Skeletal muscle tissue (tissue), 4 donors: ENCODE data around the gene NABP2. TPM values are rescaled to one million over a fixed set of nuclear protein-coding genes. Genes with fewer than 3 reads are reported as not detected.

Experiments used
- H3K27ac ChIP-seq: one replicate; pipeline ENCODE4 v1.7.0; 2013; ENCODE audit warnings: mild to moderate bottlenecking, low read depth, low read length, inconsistent platforms
- H3K27me3 ChIP-seq, 3 donors: one replicate each; pipeline ENCODE4 v1.7.0; 2013; ENCODE audit warnings: low read length in 3 of 3; ENCODE audit not compliant: control insufficient read depth in 3 of 3, insufficient read depth in 3 of 3
- H3K36me3 ChIP-seq, 3 donors: one replicate each; pipeline ENCODE4 v1.7.0; 2013; ENCODE audit warnings: low read length in 3 of 3; ENCODE audit not compliant: control insufficient read depth in 3 of 3, insufficient read depth in 3 of 3
- H3K4me1 ChIP-seq, 3 donors: one replicate each; pipeline ENCODE4 v1.7.0; 2013; ENCODE audit warnings: low read length in 3 of 3, mild to moderate bottlenecking in 3 of 3; ENCODE audit not compliant: control insufficient read depth in 3 of 3, insufficient read depth in 3 of 3
- H3K4me3 ChIP-seq, 3 donors: one replicate each; pipeline ENCODE4 v1.7.0; 2013; ENCODE audit warnings: low read length in 3 of 3
- H3K9ac ChIP-seq, 3 donors: one replicate each; pipeline ENCODE4 v1.7.0; 2013; ENCODE audit warnings: low read length in 3 of 3, mild to moderate bottlenecking in 3 of 3, moderate library complexity in 2 of 3, low read depth in 1 of 3
- H3K9me3 ChIP-seq, 3 donors: one replicate each; pipeline ENCODE4 v1.7.0; 2013; ENCODE audit warnings: low read length in 3 of 3; ENCODE audit not compliant: control insufficient read depth in 3 of 3
- total RNA-seq: library from RNA; depleted of rRNA; stranded (reverse); fragments of >200 nt; gene quantifications from one replicate; pipeline ENCODE4 v1.2.3, GENCODE V29; 2014
- donor health status: Osteomylitis.

NABP2 gene
- total RNA-seq, 1 donor from 2014 or later = 14.1 TPM

DNA sequence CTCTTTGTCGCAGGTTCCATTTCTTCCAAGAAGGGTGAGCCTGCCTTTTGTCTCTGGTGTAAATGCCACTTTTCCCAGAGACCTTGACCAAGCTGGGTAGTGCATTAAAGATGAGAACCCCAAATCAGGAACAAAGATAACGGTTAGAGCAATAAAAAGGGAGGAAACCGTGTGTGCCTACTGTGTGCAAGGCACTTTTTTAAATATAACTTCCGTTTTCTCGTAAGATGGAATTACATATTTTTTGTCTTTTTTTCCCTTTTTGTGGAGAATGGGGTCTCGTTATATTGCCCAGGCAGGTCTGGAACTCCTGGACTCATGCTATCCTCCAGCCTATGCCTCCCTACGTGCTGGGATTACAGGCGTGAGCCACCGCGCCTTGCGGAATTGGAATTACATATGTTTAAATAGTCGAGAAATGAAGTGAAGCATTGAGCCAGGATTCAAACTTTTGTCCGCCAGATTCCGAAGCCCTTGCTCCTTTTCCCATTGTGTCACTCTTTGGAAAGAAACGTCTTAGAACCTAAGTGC, 506 bp upstream of the NABP2 start:
- H3K27ac ChIP-seq = peak overlapping the region; percentile 99
- H3K4me3 ChIP-seq = peak overlapping the region; percentile 57 to 71 (median 70)
- peaks cover 28 to 52% (median 34%) of the 10 kb centered on the region in 3 donors for H3K4me1 ChIP-seq

DNA sequence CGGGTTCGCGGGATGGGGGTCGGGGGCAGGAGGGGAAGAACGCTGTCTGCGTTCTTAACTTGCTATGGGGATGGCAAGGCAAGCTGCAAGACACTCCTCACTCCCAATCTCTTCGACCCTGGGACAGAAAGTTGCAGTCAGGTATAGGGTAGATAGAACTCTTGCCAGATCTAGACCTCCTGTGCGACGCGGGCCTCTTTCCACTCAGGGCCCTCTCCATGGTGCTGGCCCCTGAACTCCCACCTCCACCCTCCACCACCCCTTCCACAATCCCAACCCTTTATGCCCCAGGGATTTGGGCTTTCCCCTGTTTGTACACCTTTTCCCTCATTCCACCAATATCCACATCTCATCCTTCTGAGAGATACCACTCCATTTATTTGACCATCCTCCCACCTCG, 812 bp downstream of the NABP2 start:
- Histone ChIP-seq H3K4me3 (peak overlapping the region in 2 of 3 donors; percentile 80 to 84), H3K36me3 (peaks cover 8 to 10% (median 10%) of the 10 kb centered on the region in 3 donors), H3K9ac (peak overlapping the region; percentile 76 to 90 (median 84)), H3K27me3 (no peaks in the 10 kb centered on the region), H3K9me3 (no peaks in the 10 kb centered on the region), H3K27ac (peak overlapping the region; percentile 99), H3K4me1 (peaks cover 28 to 51% (median 34%) of the 10 kb centered on the region in 3 donors)

More for the DNA sequence above, 506 bp upstream of the NABP2 start:
- Histone ChIP-seq H3K27me3 (no peaks in the 10 kb centered on the region), H3K9me3 (no peaks in the 10 kb centered on the region), H3K9ac (peak overlapping the region; percentile 18 to 74 (median 66)), H3K36me3 (peaks cover 5 to 8% (median 5%) of the 10 kb centered on the region in 3 donors)

DNA sequence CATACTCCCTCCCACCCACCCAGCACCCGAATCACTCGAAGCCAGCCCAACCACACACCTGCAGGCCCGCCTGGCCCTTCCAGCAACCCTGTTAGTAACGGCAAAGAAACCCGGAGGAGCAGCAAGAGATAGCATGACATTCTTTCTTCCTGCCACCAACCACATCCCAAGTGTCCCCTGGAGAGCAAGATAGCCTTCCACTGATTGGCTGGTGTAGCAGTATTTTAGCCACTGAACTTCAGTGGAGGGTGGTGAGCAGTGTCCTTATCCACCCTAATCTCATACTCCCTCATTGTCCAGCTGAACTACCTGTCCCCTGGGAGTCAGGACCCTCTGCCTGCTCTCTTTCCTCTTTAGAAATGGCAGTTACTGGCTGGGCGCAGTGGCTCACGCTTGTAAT, 4.9 kb downstream of the NABP2 start:
- Histone ChIP-seq H3K9ac (no peak overlapping the region), H3K9me3 (no peaks in the 10 kb centered on the region), H3K4me1 (peaks cover 4 to 13% (median 10%) of the 10 kb centered on the region in 3 donors), H3K27ac (no peak overlapping the region), H3K36me3 (peaks cover 8 to 10% (median 10%) of the 10 kb centered on the region in 3 donors), H3K27me3 (no peaks in the 10 kb centered on the region), H3K4me3 (no peak overlapping the region)

DNA sequence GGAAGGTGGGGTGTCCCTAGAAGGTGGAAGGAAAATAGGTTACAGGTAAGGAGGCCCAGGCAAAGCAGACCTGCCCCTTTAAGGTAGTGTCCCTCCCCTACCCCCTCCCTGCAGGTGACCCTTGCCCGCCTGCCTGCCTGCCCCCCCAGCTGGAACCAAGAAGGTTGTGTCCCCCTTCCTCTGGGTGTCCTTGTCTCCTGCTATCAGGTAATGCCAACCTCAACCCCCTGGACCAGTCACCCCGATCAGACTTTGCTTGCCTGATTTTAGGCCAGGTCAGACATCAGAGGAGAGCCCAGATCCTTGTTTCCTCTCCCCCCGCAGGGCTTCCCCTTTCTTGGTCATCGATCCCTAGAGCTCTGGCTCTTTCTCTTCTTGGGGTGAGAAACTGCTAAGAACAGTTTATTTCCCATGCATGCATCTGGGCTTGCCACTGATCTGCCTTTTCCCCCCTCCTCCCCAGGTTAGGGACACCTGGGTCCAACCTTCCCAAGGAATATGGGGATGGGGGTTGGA, 5.8 kb downstream of the NABP2 start, which contains the start of gene SLC39A5:
Gene SLC39A5 (plus strand): TSS at position 136 of the 516 bp plus-strand sequence. CDS start 1,224 bp downstream, outside the sequence.
- peaks cover 2 to 7% (median 5%) of the 10 kb centered on the region in 3 donors for H3K4me1 ChIP-seq
- no peak within 1 kb of the TSS for H3K27ac ChIP-seq
- no peak within 1 kb of the TSS for H3K4me3 ChIP-seq
- H3K27me3 ChIP-seq = no peaks in the 10 kb centered on the region
- peaks cover 8 to 10% (median 10%) of the 10 kb centered on the region in 3 donors for H3K36me3 ChIP-seq
- no peak within 1 kb of the TSS for H3K9ac ChIP-seq
- no peaks in the 10 kb centered on the region for H3K9me3 ChIP-seq

DNA sequence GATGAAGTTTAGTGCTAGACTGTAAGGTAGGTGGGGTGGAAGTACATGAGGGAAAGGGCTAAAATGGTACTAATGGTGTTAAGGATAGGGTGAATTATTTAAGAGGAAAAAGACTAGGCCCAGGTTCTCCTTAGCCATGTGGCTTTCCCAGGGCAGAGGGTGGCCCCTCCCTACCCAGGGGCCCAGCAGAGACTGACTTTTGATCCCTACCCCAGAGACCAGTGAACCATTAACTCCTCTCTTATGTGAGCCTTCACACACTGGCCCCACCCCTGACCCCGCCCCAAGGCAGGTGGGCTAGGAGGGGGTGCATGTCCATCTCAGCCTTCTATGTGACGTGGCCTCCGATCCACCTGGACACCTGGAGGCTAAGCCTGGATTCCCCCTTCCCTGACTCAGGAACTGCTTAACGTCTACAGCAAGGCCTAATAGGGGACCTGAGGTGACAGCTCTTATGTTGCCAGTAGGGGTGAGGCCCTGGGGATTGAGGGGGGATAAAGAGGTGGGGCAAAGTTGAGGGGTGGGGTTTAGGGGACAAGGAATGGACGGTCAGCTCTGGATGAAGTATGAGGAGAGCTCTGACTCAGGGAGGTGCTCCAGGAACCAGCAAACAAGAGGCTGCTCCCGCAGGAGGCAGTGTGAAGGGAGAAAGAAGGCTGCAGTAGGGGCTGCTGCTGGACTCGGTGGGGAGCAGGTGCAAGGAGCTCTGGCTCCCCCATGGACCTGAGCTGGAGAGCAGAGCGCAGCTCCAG, 6.5 kb downstream of the NABP2 start:
- H3K27me3 ChIP-seq = no peaks in the 10 kb centered on the region
- no peaks in the 10 kb centered on the region for H3K9me3 ChIP-seq
- peaks cover 8 to 10% (median 10%) of the 10 kb centered on the region in 3 donors for H3K36me3 ChIP-seq
- no peak overlapping the region for H3K4me3 ChIP-seq
- H3K9ac ChIP-seq = no peak overlapping the region
- H3K27ac ChIP-seq = no peak overlapping the region
- H3K4me1 ChIP-seq = peaks cover 0 to under 1% (median 0%) of the 10 kb centered on the region in 3 donors

DNA sequence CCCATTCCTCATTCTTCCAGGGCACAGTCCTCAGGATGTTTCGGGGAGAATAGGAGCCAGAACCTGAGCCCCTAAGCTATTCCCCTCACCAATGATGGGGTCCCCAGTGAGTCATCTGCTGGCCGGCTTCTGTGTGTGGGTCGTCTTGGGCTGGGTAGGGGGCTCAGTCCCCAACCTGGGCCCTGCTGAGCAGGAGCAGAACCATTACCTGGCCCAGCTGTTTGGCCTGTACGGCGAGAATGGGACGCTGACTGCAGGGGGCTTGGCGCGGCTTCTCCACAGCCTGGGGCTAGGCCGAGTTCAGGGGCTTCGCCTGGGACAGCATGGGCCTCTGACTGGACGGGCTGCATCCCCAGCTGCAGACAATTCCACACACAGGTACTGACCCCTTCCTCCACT, 7.0 kb downstream of the NABP2 start:
- Histone ChIP-seq H3K36me3 (peaks cover 3 to 10% (median 10%) of the 10 kb centered on the region in 3 donors), H3K4me1 (no peaks in the 10 kb centered on the region), H3K27me3 (no peaks in the 10 kb centered on the region), H3K9ac (peak overlapping the region in 1 of 3 donors; percentile 25), H3K27ac (no peak overlapping the region), H3K4me3 (no peak overlapping the region), H3K9me3 (no peaks in the 10 kb centered on the region)

DNA sequence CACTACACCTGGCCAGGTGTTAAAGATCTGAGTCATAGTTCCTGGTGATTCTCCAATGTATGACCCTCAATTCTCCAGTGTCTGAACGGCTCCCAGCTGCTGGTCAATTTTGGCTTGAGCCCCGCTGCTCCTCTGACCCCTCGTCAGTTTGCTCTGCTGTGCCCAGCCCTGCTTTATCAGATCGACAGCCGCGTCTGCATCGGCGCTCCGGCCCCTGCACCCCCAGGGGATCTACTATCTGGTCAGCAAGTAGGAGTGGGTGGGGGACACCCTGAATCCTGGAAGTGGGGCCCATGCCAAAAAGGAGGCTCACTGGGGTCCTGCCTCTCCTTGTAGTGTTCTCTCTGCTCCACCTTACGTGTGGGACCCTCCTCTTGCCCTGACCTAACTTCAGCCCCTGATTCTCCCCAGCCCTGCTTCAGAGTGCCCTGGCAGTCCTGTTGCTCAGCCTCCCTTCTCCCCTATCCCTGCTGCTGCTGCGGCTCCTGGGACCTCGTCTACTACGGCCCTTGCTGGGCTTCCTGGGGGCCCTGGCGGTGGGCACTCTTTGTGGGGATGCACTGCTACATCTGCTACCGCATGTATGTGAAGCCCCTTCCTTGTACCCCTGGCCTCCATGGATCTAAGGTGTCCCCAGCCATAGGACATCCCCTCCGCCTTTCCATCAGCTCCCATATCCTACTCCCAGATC, 10.7 kb downstream of the NABP2 start:
- Histone ChIP-seq H3K4me3 (no peak overlapping the region), H3K4me1 (no peaks in the 10 kb centered on the region), H3K9me3 (no peaks in the 10 kb centered on the region), H3K9ac (no peak overlapping the region), H3K27me3 (no peaks in the 10 kb centered on the region), H3K36me3 (peaks cover 9 to 11% (median 10%) of the 10 kb centered on the region in 3 donors), H3K27ac (no peak overlapping the region)

DNA sequence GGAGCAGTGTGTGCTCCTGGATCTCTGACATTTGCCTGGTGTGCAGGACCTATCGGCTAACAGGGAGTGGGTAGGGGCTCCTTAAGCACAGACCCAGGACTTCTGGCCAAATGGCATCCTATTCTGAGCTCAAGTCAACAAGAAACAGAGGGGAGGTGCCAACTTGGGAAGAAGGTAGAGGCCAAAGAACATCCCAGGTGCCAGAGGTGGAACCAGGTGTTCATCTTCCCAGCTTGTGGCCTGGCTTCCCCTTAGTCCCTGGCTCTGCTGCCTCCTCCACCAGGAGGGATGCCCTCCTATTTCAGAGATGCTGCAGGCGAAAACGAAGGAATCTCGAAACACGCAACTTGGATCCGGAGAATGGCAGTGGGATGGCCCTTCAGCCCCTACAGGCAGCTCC, 11.9 kb downstream of the NABP2 start:
- Histone ChIP-seq H3K27ac (no peak overlapping the region), H3K4me3 (no peak overlapping the region), H3K9ac (no peak overlapping the region), H3K4me1 (no peaks in the 10 kb centered on the region), H3K36me3 (peaks cover 15 to 18% (median 17%) of the 10 kb centered on the region in 3 donors), H3K27me3 (no peaks in the 10 kb centered on the region), H3K9me3 (no peaks in the 10 kb centered on the region)

DNA sequence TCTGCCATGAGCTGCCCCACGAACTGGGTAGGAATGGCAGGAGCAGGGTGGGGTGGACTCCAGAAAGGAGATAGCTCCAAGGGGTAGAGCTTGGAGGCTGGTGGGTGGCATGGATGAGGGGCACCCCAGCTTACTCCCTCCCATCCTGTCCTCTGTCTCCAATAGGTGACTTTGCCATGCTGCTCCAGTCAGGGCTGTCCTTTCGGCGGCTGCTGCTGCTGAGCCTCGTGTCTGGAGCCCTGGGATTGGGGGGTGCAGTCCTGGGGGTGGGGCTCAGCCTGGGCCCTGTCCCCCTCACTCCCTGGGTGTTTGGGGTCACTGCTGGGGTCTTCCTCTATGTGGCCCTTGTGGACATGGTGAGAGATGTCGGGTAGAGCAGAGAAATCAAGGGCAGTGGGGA, 12.8 kb downstream of the NABP2 start:
- no peaks in the 10 kb centered on the region for H3K27me3 ChIP-seq
- no peak overlapping the region for H3K4me3 ChIP-seq
- H3K36me3 ChIP-seq = peaks cover 24 to 27% (median 26%) of the 10 kb centered on the region in 3 donors
- H3K9me3 ChIP-seq = no peaks in the 10 kb centered on the region
- no peak overlapping the region for H3K27ac ChIP-seq
- H3K9ac ChIP-seq = no peak overlapping the region
- no peaks in the 10 kb centered on the region for H3K4me1 ChIP-seq
